Measurements from ENCODE around the gene TRAK2. TPM values are rescaled to one million over a fixed set of nuclear protein-coding genes. Genes with fewer than 3 reads are reported as not detected.

The TRAK2 gene
- total and polyA plus RNA-seq, 9 of the 15 experiments (the other 6 are each of a cell fraction or from before 2014, with no cell fraction given) = 3.4 to 10.4 (median 7.3) TPM

DNA sequence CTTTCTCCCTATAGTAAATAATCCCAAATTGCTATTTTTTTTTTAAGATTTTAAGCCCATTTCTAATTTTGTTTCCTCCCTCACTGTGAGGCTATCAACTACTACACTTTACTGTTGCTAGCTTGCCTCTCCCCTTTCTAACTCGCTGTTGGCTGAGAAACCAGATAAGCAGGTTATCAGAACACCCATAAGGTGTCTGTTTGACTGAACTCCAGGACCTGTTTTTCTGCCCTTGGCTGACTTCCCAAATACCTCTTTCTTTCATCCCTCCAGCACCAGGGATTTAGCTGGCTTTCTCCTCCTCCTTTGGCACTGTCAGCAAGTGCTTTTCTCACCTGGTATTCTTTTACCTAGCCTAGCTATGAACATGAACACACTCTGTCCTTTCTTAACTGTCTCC lies 11.1 kb downstream of the TRAK2 start (continued):
- TF ChIP-seq SPI1 (IDR thresholded peaks at IDR 0.05; ENCODE audit: borderline replicate concordance, low read depth, low read length) = no peak
- no peak for TF ChIP-seq BCL6 (CRISPR knock-in tag; IDR thresholded peaks at IDR 0.05)
- no peak for TF ChIP-seq RHOXF2B (CRISPR knock-in tag; conservative IDR thresholded peaks at IDR 0.05)
- no peak for TF ChIP-seq RFX1 (IDR thresholded peaks at IDR 0.05)
- TF ChIP-seq TARDBP (IDR thresholded peaks at IDR 0.05) = no peak
- no peak for TF ChIP-seq ZSCAN32 (CRISPR knock-in tag; IDR thresholded peaks at IDR 0.05)
- TF ChIP-seq, protein P1, sequence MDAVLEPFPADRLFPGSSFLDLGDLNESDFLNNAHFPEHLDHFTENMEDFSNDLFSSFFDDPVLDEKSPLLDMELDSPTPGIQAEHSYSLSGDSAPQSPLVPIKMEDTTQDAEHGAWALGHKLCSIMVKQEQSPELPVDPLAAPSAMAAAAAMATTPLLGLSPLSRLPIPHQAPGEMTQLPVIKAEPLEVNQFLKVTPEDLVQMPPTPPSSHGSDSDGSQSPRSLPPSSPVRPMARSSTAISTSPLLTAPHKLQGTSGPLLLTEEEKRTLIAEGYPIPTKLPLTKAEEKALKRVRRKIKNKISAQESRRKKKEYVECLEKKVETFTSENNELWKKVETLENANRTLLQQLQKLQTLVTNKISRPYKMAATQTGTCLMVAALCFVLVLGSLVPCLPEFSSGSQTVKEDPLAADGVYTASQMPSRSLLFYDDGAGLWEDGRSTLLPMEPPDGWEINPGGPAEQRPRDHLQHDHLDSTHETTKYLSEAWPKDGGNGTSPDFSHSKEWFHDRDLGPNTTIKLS (IDR thresholded peaks at IDR 0.05; ENCODE audit: borderline replicate concordance, low read depth) = no peak
- TF ChIP-seq, protein P2, sequence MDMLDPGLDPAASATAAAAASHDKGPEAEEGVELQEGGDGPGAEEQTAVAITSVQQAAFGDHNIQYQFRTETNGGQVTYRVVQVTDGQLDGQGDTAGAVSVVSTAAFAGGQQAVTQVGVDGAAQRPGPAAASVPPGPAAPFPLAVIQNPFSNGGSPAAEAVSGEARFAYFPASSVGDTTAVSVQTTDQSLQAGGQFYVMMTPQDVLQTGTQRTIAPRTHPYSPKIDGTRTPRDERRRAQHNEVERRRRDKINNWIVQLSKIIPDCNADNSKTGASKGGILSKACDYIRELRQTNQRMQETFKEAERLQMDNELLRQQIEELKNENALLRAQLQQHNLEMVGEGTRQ (CRISPR knock-in tag; IDR thresholded peaks at IDR 0.05) = no peak
- no peak for TF ChIP-seq HDAC6 (IDR thresholded peaks at IDR 0.05; ENCODE audit: low read depth, low read length)
- TF ChIP-seq, protein P3, sequence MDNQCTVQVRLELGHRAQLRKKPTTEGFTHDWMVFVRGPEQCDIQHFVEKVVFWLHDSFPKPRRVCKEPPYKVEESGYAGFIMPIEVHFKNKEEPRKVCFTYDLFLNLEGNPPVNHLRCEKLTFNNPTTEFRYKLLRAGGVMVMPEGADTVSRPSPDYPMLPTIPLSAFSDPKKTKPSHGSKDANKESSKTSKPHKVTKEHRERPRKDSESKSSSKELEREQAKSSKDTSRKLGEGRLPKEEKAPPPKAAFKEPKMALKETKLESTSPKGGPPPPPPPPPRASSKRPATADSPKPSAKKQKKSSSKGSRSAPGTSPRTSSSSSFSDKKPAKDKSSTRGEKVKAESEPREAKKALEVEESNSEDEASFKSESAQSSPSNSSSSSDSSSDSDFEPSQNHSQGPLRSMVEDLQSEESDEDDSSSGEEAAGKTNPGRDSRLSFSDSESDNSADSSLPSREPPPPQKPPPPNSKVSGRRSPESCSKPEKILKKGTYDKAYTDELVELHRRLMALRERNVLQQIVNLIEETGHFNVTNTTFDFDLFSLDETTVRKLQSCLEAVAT (IDR thresholded peaks at IDR 0.05) = 0 out of 4 replicates have a peak, but pooled peaks of 1 of the 2 experiments have one; percentile 26
- no peak for TF ChIP-seq PURB (CRISPR knock-in tag; IDR thresholded peaks at IDR 0.05; ENCODE audit: low read depth)
- no peak for TF ChIP-seq ZNF3 (CRISPR knock-in tag; IDR thresholded peaks at IDR 0.05)
- TF ChIP-seq GABPB2 (CRISPR knock-in tag; conservative IDR thresholded peaks at IDR 0.05) = no peak
- peak in 1 of 2 experiments; percentile 66; a peak in 2 of 4 replicates for TF ChIP-seq HDAC1 (IDR thresholded peaks at IDR 0.05)
- TF ChIP-seq, protein P4, sequence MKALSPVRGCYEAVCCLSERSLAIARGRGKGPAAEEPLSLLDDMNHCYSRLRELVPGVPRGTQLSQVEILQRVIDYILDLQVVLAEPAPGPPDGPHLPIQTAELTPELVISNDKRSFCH (CRISPR knock-in tag; IDR thresholded peaks at IDR 0.05) = no peak
- TF ChIP-seq, protein P4 (tag; IDR thresholded peaks at IDR 0.05) = no peak
- no peak for TF ChIP-seq TCF7L2 (IDR thresholded peaks at IDR 0.05; ENCODE audit: low read depth, low read length)
- no peak for TF ChIP-seq SRF (CRISPR knock-in tag; IDR thresholded peaks at IDR 0.05)
- no peak for TF ChIP-seq TRIM28 (IDR thresholded peaks at IDR 0.05)
- no peak for TF ChIP-seq NR4A1 (CRISPR knock-in tag; IDR thresholded peaks at IDR 0.05)
- no peak for TF ChIP-seq NR4A1 (tag; IDR thresholded peaks at IDR 0.05)
- TF ChIP-seq MAFG (tag; conservative IDR thresholded peaks at IDR 0.05) = no peak
- TF ChIP-seq PHB (CRISPR knock-in tag; IDR thresholded peaks at IDR 0.05) = no peak
- peak; percentile 97 for TF ChIP-seq CBFA2T2 (conservative IDR thresholded peaks at IDR 0.05)
- no peak for TF ChIP-seq KAT8 (IDR thresholded peaks at IDR 0.05; ENCODE audit: low read depth)
- TF ChIP-seq RAD21 (CRISPR knock-in tag; conservative IDR thresholded peaks at IDR 0.05 in 1 of 2, IDR thresholded peaks at IDR 0.05 in 1 of 2) = no peak
- no peak for TF ChIP-seq XRCC5 (IDR thresholded peaks at IDR 0.05; ENCODE audit: low read depth, low read length)
- TF ChIP-seq ZNF431 (CRISPR knock-in tag; IDR thresholded peaks at IDR 0.05) = no peak
- no peak for TF ChIP-seq CHCHD3 (CRISPR knock-in tag; IDR thresholded peaks at IDR 0.05)
- no peak for TF ChIP-seq POLR2B (IDR thresholded peaks at IDR 0.05; ENCODE audit: low read depth, partially characterized antibody)
- no peak for TF ChIP-seq ZNF133 (CRISPR knock-in tag; IDR thresholded peaks at IDR 0.05)

Data from K562 (cell line).